ENCODE results near the gene RPL34.
"Not testable (repeated sequence)": the region's sequence is repeated elsewhere in the genome, so short reads cannot be mapped to it uniquely, and the experiment has no call there.

Gene RPL34

GRCh38 chr4:108620101-108620932, at the start of gene RPL34:
RPL34 (plus strand) TSS chr4:108620576; CDS start chr4:108621960, 1,384 bp downstream.
- DNase-seq (ENCODE audit: extremely low read depth in 1 of 2, low read depth in 1 of 2): peak; percentile 92 to 95

GRCh38 chr4:108570993-108571569, 49.3 kb upstream of the RPL34 start:
- no peak for DNase-seq (ENCODE audit: extremely low read depth in 1 of 2, low read depth in 1 of 2)

DNA sequence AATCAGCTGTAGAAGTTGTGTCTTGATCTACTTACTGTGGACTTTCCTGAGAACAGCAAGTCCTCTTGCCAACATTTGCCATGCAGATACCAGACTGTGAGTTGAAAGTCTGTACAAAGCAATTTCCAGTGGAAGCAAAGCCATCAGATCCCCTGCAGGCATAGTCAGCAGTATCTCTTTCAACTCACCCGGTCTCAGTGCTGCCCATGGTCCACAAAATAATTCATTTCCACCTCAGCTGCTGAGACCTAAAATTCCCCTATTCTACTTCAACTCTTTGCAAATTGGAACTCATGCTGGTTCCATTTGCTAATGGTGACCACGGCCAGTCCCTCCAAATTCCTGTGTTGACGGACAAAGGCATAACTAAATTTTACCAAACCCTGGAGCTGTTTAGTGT, 46.0 kb upstream of the RPL34 start:
- no peak for DNase-seq (ENCODE audit: extremely low read depth in 1 of 2, low read depth in 1 of 2)

DNA sequence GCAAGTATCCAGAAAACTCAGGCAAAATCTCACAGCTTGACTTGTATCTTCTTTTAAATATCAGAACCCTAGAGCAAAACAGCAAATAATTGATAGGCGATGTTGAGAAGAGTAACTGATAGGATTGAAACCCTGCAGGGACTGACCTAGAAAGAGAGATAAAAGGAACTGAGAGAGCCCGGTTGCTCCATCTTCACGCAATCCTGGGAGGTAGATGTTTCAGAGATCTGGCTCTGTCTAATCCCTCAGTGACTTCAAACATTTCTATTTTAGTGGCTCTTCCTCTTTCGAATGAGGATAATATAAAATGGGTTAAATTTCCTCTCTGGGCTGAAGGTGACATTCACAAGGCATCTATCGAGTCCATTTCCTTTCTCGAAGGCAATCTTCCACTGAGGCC, 39.3 kb upstream of the RPL34 start:
- no peak for DNase-seq (ENCODE audit: extremely low read depth in 1 of 2, low read depth in 1 of 2)

DNA sequence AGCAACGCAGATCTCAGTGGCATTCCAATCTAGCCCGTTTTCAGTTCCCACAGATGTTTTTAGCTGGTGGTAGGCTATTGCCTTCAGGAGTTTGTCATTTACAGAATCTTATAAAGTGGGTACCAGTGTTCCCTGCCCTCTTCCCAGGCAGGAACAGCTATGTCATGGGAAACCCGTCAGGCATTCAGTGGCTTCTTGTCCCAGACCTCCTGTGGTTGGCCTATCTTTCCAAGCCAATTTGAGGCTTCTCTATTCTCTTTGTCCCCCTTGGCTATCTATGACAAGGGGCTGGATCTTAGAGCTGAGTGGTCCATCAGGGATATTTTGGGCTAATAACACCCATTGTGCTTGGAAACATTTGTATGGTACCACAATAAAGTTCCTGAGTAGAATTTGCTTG, 33.6 kb upstream of the RPL34 start:
- no peak for DNase-seq (ENCODE audit: extremely low read depth in 1 of 2, low read depth in 1 of 2)

GRCh38 chr4:108588878-108589277, 31.5 kb upstream of the RPL34 start:
- DNase-seq (ENCODE audit: extremely low read depth in 1 of 2, low read depth in 1 of 2): no peak

DNA sequence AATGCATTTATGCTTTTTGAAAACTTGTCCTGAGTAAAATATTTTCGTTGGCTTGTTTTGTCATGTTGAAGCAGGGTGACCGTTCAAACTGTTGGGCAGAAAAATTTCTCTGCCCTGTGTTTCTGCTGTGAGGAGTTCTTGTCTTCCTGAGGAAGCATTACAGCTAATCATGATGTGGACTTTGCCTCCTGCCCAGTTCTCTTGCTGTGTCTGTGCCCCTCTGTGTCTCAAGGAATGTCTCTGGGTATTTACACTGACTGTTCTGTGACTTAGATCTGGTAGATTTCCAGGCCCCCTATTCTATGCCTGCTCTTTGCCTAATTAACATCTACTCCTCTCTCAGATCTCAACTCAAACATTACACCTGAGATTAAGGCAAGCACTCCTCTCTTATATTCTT, 30.4 kb upstream of the RPL34 start:
- DNase-seq (ENCODE audit: extremely low read depth in 1 of 2, low read depth in 1 of 2): no peak

- no peak for DNase-seq (ENCODE audit: extremely low read depth in 1 of 2, low read depth in 1 of 2)
Measured at GRCh38 chr4:108590776-108591175, 29.6 kb upstream of the RPL34 start.

DNA sequence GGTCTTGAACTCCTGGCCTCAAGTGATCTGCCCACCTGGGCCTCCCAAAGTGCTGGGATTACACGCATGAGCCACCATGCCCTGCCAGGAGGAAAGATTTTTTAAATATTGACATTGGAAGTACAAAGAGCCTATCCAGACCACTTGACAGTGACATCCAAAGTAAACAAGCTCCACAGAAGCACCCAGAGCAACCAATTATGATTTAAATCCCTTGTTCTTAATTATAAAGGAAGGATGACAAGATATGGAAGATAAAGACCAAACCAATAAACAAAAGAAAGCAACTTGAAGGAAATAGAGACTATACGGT, 27.7 kb upstream of the RPL34 start:
- DNase-seq (ENCODE audit: extremely low read depth in 1 of 2, low read depth in 1 of 2): no peak

DNA sequence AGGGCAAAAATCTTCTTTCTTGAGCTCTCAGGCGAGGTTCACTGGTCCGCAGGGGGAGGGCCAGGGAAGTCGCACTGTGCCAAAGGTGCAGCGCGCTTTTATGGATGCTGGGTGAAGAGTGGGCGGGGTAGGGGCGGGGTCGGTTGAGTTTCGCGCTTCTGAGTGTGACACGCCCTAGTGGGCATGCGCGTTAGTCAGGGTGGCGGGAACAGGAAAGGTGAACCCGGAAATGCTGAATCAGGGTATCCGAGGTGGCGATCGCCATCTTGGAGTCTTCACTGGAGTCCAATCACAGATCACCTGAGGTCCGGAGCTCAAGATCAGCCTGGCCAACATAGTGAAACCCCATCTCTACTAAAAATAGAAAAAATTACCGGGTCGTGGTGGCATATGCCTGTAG, 26.1 kb upstream of the RPL34 start:
- DNase-seq (ENCODE audit: extremely low read depth in 1 of 2, low read depth in 1 of 2): not testable (repeated sequence)

DNA sequence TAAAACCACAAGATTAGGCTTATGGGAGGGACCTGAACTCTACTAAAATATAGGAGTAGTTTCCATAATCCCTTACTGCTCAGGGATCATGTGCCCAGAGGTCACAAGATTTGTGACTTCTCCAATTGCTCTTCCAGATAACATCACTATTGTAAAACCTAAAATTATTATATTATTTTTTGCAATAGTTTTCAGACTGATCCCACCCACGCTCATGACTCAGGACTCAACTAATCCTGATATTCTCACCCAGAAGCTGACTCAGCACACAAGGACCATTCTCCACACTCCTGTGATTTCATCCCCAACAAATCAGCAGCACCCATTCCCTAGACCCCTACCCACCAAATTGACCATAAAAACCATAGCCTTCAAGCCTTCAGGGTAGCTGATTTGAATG, 24.0 kb upstream of the RPL34 start:
- no peak for DNase-seq (ENCODE audit: extremely low read depth in 1 of 2, low read depth in 1 of 2)

DNA sequence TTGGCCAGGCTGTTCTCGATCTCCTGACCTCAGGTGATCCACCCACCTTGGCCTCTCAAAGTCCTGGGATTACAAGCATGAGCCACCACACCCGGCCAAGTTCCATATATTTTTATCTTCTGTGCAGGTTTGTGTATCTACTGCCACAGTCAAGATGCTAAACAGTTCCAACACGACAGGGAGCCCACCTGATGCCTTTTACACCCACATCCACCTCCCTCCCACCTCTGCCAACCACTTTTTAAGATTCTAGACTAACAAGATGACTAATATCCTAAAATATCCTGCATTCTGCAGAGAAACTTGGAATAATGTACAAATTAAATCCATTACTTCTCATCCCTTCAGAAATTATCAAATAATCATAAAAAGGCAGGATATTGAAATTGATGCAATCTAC, 19.3 kb upstream of the RPL34 start:
- no peak for DNase-seq (ENCODE audit: extremely low read depth in 1 of 2, low read depth in 1 of 2)

GRCh38 chr4:108601532-108601931, 18.8 kb upstream of the RPL34 start:
- no peak for DNase-seq (ENCODE audit: extremely low read depth in 1 of 2, low read depth in 1 of 2)

DNA sequence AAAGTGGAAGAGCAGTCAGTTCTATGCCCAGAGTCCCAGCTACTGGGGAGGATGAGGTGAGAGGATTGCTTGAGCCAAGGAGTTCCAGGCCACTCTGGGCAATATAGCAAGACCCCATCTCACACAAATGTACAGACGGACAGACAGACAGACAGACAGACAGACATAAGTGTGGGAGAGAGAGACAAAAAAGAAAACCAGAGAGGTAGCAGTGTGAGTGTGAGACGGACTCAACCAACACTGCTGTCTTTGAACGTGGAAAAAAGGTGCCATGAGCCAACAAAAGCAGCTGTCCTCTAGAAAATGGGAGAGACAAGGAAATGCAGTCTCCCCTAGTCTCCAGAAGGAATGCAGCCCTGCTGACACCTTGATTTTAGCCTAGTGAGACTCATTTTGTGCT, 18.2 kb upstream of the RPL34 start:
- no peak for DNase-seq (ENCODE audit: extremely low read depth in 1 of 2, low read depth in 1 of 2)

DNA sequence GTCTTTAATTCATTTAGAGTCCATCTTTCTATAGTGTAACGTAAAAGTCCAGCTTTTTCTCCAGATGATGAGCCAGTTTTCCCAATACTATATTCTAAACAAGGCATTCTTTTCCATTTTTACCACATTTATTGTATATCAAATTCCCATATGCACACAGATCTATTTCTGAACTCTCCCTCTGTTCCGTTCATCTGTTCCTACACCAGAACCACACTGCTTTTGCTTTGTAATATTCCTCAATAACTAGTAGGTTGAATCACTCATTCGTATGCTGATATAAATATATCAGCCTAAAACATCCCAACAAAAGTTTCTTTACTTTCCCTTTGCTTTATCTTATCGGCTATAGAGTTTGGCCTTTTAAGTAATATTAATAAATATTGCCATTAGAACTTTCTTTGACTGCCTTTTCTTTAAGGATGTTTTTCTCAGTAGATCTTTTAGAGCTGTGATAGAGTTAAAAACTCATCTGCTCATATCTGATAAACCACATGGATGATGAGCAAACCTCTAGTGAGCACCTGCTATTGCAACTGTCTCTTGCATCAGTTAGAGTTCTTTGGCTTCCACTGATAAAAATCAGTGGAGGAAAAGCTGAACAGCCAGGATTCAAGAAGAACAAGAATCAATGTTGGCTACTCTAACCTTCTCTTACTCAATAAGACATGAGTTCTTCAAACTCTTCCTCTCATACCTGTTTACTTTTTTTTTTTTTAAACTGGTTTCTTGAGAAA, 13.1 kb upstream of the RPL34 start:
- DNase-seq (ENCODE audit: extremely low read depth in 1 of 2, low read depth in 1 of 2): no peak

GRCh38 chr4:108611365-108611764, 9.0 kb upstream of the RPL34 start:
- no peak for DNase-seq (ENCODE audit: extremely low read depth in 1 of 2, low read depth in 1 of 2)

DNA sequence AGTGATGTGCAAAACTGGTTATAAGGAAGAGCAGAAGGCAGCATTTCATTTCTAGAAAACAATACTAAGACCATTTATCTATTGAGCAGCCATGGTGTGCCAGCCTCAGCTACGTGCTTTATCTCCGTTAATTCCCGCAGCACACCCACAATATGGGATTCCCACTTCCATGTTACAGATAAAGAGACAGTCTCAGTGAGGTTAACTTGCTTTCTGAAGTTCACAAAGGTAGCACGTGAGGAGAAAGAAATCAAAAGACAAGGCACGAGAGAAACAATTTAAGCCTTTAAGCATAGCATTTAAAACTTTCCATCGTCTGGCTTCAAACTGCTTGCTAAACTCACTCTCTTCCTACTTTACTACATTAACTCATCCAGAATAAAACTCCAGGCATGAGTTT, 8.0 kb upstream of the RPL34 start:
- no peak for DNase-seq (ENCODE audit: extremely low read depth in 1 of 2, low read depth in 1 of 2)

DNA sequence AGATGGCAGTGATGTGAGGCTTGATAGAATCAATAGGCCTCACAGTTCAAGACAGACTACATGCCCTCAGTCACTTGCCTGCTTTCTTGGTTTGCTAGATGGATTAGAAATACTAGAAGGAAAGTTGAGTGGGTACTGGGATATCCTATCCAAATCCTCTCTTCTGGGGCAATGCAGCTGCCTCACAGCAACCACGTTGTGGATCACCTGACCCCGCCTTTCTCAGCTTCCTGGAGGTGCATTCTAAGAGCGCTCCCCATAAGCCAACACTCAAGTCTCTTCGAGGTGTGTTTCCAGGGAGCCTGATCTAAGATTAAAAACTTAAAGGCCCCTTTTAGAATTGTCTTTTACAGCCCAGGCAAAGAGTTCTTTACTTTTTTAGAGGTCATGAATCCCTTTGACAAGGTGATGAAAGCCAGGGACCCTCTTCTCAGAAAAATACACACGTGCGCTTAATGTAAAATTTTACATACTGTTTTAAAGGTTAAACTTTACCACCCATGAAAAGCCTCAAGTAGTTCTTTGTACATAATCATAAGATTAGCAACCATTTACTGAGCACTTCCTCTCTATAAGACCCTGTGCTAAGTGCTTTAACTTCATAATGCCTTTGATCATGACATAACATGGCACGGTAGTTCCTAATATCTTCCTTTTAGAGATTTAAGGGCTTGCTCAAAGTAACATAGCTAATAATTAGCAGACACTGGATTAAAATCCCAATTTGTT, 840 bp upstream of the RPL34 start:
- no peak for DNase-seq (ENCODE audit: extremely low read depth in 1 of 2, low read depth in 1 of 2)

DNA sequence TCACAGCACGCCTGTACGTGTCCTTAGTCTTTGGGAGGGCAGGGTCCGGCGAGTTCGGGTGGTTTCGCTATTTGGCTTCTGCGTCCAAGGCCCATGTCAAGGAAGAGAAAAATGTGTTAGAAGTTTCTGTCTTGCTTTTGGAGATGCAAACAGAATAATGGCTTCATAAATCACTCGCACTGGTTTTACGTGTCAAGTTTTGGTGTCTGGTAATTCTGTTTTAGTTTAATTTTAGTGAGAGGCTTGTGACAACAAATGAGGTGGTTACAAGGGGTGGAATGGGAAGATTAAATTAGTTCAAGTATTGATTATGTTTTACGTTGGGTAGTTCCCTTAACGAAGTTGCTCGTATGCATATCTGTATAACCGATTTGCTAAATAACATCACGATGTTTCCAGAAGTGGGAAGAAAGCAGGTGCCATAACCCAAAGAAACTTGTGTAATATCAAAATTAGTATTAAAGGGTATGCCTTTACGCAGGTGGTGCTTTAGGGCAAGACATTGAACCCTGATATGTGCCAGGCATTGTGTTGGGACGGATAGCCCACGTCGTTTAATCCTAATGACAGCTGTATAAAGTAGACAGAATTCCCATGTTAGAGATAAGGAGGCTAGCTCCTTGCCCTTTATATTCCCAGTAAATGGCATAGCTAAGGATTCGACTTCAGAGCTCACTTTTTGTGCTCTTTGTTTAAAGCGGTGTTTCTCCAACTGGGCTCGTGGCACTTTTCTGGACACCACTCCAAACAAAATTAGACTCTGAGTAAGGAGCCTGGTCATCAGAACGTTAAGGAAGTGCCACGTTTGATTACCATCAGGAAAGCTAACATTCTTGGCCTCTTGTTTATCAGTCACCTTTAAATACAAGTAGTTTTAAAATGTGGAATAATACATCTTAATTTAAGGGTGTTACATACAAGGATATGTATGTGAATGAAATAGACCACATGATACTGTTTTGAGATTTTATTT, 843 bp downstream of the RPL34 start:
- peak in 1 of 2 donors; percentile 3 for DNase-seq (ENCODE audit: extremely low read depth in 1 of 2, low read depth in 1 of 2)

DNA sequence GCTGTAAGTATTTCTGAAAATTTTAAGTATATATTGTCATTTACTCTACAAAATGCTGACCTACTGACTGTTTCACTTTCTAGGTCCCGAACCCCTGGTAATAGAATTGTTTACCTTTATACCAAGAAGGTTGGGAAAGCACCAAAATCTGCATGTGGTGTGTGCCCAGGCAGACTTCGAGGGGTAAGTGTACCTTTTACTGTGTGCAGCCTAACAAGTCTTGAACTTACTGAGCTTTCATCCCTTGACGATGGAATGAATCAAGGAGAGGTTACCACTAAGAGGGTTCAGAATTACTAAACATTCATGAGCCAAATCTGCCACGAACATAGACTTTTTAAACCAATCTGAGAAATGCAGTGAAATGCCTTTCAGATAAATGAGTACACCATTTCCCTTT, 1.6 kb downstream of the RPL34 start:
- DNase-seq (ENCODE audit: extremely low read depth in 1 of 2, low read depth in 1 of 2): no peak

Measured in activated CD8-positive, alpha-beta memory T cell treated with anti-CD3 and anti-CD28 coated beads for 1 hour (primary cell).